HG03558 (cell line): ENCODE data around the gene AHCYL2.

Experiments used
- ATAC-seq: cut with Tn5 transposase; IDR thresholded peaks from one replicate; pipeline ENCODE4 v1.9.1; 2021; ENCODE audit warnings: moderate number of reproducible peaks; ENCODE audit not compliant: unreplicated experiment; ENCODE audit errors: extremely low read depth

The AHCYL2 gene

GRCh38 chr7:129224251-129225205 lies at the start of gene AHCYL2:
Gene AHCYL2, plus strand, starts transcription at chr7:129225030.
- ATAC-seq, result peak; percentile 85

GRCh38 chr7:129176916-129177710 lies 47.7 kb upstream of the AHCYL2 start:
- no peak for ATAC-seq

- ATAC-seq, result no peak
These were observed 39.7 kb upstream of the AHCYL2 start for GRCh38 chr7:129184981-129185670.

- ATAC-seq, result no peak
These were observed 38.0 kb upstream of the AHCYL2 start for GRCh38 chr7:129186749-129187260.

GRCh38 chr7:129187681-129188371 lies 37.0 kb upstream of the AHCYL2 start:
- ATAC-seq, result no peak

- no peak for ATAC-seq
These were observed 36.4 kb upstream of the AHCYL2 start, which contains the start of gene SMO for GRCh38 chr7:129188372-129188891. Gene SMO, plus strand, starts transcription at chr7:129188633. Its CDS starts 519 bp downstream, at chr7:129189152.

- ATAC-seq, result no peak
These were observed 35.8 kb upstream of the AHCYL2 start for GRCh38 chr7:129188892-129189660.

- ATAC-seq, result no peak
These were observed 35.0 kb upstream of the AHCYL2 start for GRCh38 chr7:129189661-129190310.

- ATAC-seq, result no peak
These were observed 33.6 kb upstream of the AHCYL2 start for GRCh38 chr7:129191272-129191671.

GRCh38 chr7:129193892-129194291 lies 30.9 kb upstream of the AHCYL2 start:
- no peak for ATAC-seq

GRCh38 chr7:129197771-129198170 lies 27.1 kb upstream of the AHCYL2 start:
- no peak for ATAC-seq

GRCh38 chr7:129199406-129199805 lies 25.4 kb upstream of the AHCYL2 start:
- ATAC-seq, result no peak

- no peak for ATAC-seq
These were observed 22.6 kb upstream of the AHCYL2 start for GRCh38 chr7:129202058-129202777.

GRCh38 chr7:129203050-129203741 lies 21.6 kb upstream of the AHCYL2 start:
- no peak for ATAC-seq

GRCh38 chr7:129205126-129205818 lies 19.6 kb upstream of the AHCYL2 start:
- no peak for ATAC-seq

GRCh38 chr7:129205987-129206785 lies 18.6 kb upstream of the AHCYL2 start:
- ATAC-seq, result no peak
